Transverse colon (tissue), 4 donors: Measurements from ENCODE around the gene SP100.

Experiments
- EP300 ChIP-seq: sonication (generic); formaldehyde crosslinking; IDR thresholded peaks from one replicate; pipeline ENCODE4 v1.6.1; 2017; ENCODE audit warnings: antibody characterized with exemption, low read depth
- POLR2A ChIP-seq: fragments of 450-650 bp; IDR thresholded peaks from one replicate; pipeline ENCODE4 v1.6.1; 2016; ENCODE audit warnings: antibody characterized with exemption, mild to moderate bottlenecking, moderate library complexity
- POLR2AphosphoS5 ChIP-seq, 3 donors: sonication (generic); formaldehyde crosslinking; IDR thresholded peaks; one replicate each; pipeline ENCODE4 v1.6.1; 2016; ENCODE audit warnings: antibody characterized with exemption in 3 of 3
- TF ChIP-seq, protein P1 (sequence below), 5 experiments: fragments of 200-600 bp in 3 of 5; fragments of 450-650 bp in 2 of 5; sonication (generic) in 3 of 5; IDR thresholded peaks; 1 replicate in 2 of 5; 2 replicates in 3 of 5; pipeline ENCODE4 v1.5.1; 2016 to 2017; ENCODE audit warnings: antibody characterized with exemption in 5 of 5, inconsistent platforms in 3 of 5, mild to moderate bottlenecking in 2 of 5, moderate library complexity in 1 of 5

DNA sequence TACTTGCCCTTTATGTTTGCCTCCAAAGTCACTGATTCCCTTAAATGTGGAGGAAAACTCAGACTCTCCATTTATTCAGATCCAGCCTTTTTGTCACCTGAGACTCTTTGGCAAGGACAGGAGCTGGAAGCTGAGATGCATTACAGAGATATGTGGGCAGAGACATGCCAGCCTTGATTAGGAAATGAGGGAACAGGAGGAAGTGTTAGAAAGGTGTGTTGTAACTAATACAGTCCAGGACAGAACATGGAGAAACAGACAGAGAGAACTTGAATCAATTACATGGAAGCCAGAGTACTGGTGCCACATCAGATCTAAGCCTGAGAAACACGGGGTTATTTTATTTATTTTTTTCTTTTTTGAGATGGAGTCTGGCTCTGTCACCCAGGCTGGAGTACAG lies 79.0 kb downstream of the SP100 start:
- TF ChIP-seq, protein P1, sequence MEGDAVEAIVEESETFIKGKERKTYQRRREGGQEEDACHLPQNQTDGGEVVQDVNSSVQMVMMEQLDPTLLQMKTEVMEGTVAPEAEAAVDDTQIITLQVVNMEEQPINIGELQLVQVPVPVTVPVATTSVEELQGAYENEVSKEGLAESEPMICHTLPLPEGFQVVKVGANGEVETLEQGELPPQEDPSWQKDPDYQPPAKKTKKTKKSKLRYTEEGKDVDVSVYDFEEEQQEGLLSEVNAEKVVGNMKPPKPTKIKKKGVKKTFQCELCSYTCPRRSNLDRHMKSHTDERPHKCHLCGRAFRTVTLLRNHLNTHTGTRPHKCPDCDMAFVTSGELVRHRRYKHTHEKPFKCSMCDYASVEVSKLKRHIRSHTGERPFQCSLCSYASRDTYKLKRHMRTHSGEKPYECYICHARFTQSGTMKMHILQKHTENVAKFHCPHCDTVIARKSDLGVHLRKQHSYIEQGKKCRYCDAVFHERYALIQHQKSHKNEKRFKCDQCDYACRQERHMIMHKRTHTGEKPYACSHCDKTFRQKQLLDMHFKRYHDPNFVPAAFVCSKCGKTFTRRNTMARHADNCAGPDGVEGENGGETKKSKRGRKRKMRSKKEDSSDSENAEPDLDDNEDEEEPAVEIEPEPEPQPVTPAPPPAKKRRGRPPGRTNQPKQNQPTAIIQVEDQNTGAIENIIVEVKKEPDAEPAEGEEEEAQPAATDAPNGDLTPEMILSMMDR (IDR thresholded peaks at IDR 0.05), result no peak
- TF ChIP-seq POLR2AphosphoS5 (IDR thresholded peaks at IDR 0.05) (no peak), POLR2A (no peak), EP300 (no peak)
